Activated T-cell treated with anti-CD3 and anti-CD28 coated beads for 24 hours (primary cell): ENCODE results near the gene CARS1.

Experiments used
- DNase-seq: peaks from one replicate; pipeline ENCODE4 v3.0.0-alpha.2; 2020; ENCODE audit warnings: low read depth

CARS1 gene

GRCh38 chr11:3008746-3009336, 48.4 kb downstream of the CARS1 start:
- DNase-seq: no peak

DNA sequence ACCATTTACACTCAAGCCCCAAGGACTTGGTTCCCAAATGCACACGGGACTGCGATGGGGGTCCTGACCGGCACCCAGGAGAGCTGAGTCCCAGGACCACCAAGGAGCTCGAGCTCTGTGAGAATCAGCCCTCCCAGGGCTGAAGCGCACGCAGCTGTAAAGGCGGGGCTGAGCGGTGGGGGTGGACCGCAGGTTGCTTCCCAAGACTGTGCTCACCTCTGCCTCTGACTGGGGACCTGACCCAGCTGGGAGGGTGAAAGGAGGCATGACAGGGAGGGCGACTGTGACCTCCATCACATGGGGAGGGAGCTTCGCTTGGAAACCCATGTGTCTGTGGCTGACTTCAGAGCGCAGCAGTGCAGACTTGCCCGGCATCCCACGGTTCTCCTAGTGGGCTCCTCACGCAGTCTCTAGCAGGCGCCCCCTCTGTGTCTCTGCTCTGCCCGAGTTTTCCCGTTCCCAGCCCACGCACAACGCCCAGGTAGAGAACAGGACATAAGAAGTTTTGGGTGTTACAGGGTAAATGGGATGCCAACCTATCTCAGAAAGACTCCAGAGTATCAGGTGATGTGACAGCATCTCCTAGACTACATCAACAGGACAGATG, 49.7 kb downstream of the CARS1 start:
- DNase-seq: no peak

DNA sequence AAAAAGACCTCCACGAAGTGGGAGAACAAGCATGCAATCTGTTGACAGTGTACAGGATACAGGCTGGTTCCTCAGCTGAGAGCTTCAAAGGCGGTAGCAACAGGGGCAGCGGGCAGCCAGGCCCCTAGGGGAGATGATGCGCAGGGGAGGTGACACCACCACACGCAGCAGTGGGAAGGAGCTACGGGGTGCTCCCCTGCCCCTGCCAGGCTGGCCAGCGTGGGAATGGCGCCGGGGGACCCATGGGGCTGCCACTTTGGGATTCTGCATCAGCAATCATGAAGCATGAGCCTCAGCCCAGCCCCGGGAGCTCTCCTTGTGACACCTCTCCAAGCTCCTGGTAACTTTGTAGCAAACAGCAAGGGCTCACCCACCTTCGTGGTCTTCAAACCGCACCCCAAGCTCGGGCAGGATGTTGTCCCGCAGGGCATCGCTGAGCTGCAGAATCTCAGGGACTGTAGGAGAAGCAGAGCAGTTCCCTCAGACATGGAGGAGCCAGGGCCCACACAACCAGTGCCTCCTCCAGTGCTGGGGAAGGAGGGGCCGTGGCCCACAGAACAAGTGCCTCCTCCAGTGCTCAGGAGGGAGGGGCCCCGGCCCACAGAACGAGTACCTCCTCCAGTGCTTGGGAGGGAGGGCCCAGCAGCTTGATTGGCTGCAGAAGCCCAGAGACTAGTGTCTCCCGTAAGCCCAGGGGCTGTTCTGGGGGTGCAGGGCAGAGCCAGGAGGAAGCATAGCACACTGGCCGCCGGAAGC, 50.5 kb downstream of the CARS1 start:
- no peak for DNase-seq

DNA sequence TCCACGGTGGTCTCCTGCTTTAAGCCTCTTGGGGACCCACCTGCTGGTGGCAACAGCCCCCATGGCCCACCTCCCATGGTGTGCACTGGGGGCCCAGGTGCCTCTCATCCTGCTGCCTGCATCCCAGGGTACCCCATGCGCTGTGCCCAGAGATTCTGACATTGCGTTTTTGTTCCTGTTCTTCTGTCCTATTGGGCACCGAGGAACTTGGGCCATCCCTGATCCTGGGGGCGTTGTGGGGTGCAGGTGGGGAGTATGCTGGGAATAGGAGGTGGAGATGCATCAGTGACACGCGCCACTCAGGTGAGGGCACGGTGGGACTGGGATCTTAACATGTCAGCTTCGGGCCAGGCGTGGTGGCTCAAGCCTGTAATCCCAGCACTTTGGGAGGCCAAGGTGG, 52.7 kb downstream of the CARS1 start:
- no peak for DNase-seq

DNA sequence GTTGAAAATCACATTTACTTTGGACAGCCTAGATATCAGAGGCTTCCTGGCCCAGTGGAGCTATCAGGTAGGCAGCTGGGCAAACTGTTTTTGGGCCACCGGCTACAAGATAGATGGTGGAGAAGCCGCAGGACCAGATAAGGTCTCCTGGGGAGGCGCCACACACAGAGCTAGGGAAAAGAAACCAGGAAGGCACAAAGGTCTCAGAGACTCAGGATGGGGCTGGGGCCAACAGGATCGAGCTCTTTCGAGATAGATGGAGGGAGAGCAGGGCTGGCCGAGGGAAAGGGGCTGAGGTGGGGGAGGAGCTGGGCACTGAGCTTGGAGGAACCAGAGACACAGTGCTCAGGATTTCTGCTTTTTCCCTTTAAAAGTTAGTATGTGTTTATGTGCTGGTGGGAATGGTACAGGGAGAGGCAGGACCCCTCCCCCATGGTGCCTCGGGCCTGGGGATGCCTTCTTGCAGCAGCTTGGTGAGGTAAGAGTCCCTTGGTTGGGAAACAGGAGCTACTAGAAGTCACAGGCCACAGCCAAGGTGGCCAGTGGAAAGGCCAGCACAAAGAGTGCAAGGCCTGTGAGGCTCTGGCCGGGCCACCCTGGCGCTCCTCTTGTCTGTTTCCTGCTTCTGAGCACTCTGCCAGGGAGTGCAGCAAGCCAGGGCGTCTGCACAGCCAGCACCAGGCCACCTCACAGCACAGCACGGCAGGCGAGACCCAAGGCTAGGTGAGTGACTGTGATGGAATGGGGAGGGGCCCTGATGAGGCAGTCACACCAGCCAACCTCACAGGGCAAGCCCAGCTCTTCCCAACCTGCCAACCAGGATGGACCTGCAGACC, 53.6 kb downstream of the CARS1 start:
- no peak for DNase-seq

GRCh38 chr11:3002871-3003270, 54.4 kb downstream of the CARS1 start:
- no peak for DNase-seq

DNA sequence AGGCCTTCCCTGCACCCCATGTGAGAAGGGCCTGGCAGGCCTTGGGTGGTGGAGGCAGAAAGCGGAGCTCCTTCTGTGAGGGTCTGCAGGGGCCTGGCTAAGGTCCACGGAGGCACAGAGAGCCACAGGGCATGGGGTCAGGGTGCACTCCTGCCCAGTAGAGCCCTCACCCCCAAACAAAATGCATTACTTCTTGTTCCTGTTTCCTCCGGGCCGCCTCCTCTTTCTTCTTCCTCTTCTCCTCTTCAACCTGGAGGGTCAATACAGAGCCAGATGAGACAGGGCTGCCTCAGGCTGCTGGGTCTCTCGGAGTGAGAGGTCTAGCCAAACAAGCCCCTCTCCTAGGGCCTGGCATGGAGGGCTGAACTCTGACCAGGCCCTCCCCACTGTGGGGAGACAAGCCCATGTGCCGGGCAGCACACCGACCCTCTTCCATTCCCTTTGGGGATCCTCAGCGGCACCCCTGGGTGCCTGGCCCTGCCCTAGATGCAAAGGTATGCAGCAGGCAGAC, 54.8 kb downstream of the CARS1 start:
- no peak for DNase-seq

- no peak for DNase-seq
Measured at GRCh38 chr11:3001496-3001895, 55.7 kb downstream of the CARS1 start.

- no peak for DNase-seq
Measured at GRCh38 chr11:3000032-3000961, 56.9 kb downstream of the CARS1 start.

DNA sequence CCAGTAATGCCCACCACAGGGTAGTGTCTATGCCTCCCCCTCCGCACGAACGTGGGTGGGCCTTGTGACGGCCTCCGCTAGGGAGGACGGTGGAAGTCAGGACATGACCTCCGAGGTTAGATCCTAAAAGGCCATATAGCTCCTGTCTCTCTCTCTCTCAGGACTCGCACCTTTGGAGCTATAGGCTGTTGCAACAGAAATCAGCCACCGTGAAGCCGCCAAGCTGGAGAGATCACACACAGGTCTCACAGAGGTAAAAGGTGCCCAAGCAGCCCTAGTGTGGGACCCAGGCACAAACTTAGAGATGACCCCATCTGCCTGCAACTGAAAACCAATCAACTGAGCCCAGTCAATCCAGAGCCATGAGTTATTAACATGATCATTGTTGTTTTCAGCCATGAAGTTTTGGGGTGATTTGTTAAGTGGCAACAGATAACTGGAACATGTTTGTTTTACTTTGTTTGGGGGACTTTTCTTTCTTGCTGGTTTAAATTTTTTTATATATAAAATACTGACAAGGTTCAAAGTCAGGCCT, 57.7 kb downstream of the CARS1 start:
- no peak for DNase-seq

- no peak for DNase-seq
Measured at GRCh38 chr11:2998073-2998850, 59.0 kb downstream of the CARS1 start.

DNA sequence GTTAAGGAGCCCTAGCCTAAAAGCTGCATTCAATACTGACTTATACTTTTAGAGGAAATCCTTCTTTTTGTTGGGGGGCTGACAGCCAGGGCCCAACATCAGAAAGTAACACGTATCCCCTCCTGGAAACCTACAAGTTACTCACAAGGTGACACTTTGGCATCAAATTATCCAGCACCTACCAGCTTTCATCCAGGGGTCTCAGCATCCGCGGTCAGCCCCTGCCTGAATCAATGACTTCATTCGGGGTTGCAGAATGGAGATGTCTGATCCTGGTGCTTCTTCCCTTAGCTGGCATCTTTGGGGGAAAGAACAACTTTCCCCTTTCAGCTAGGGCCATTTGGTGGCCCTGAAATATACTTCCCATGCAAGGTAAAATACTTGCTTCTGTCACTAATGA, 59.8 kb downstream of the CARS1 start:
- DNase-seq: no peak

DNA sequence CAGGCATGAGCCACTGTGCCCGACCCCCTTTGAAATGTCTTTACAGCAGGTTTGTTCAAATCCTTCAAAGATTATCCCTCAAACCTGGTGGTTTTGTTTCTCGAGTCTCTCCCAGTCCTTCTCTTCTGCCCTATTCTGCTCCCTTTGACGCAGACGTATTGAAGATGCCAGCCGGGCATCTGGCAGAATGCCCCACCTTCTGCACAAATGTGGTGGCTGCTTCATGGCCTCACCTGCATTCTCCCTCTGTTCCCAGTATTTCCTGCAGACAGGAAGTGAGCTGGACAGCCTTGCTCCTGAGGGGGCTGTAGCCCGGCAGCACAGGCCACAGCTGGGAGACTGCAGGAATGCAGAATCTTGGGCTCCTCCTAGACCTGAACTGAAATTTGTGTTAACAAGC, 60.2 kb downstream of the CARS1 start:
- DNase-seq: no peak

GRCh38 chr11:2995893-2996554, 61.2 kb downstream of the CARS1 start:
- no peak for DNase-seq

GRCh38 chr11:2995031-2995561, 62.1 kb downstream of the CARS1 start:
- DNase-seq: no peak

DNA sequence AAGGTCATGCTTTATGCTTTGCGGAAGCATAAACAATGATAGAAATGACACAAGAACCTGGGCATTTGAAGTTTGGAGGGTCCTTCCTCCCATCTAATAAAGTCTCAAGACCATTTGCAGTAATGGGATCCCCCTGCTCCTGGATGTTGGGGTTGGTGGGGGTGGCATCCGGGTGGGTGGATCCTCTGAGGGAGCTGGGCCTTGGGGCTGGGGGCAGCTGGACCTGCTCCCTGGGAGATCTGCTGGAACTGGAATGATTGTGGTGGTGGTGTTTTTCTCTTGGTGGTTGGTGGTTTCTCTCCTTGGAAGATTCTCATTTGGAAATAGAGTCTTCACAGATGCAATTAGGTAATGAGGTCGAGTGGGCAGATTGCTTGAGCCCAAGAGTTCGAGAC, 62.9 kb downstream of the CARS1 start:
- no peak for DNase-seq

- no peak for DNase-seq
Measured at GRCh38 chr11:2992997-2993325, 64.3 kb downstream of the CARS1 start.

GRCh38 chr11:2992234-2992996, 64.8 kb downstream of the CARS1 start, which contains the start of gene NAP1L4:
TSS of gene NAP1L4 (minus strand) at chr11:2992329. CDS start at chr11:2979220, 13,109 bp downstream.
- peak; percentile 94 for DNase-seq
